Measurements from ENCODE around the gene MYL9. TPM values are rescaled to one million over a fixed set of nuclear protein-coding genes. Genes with fewer than 3 reads are reported as not detected.

Gene MYL9
- total and polyA plus RNA-seq, 10 of the 15 experiments (the other 5 are each of a cell fraction or from before 2014, with no cell fraction given), result 0.28 to 1.7 (median 0.63) TPM; not detected in 3

DNA sequence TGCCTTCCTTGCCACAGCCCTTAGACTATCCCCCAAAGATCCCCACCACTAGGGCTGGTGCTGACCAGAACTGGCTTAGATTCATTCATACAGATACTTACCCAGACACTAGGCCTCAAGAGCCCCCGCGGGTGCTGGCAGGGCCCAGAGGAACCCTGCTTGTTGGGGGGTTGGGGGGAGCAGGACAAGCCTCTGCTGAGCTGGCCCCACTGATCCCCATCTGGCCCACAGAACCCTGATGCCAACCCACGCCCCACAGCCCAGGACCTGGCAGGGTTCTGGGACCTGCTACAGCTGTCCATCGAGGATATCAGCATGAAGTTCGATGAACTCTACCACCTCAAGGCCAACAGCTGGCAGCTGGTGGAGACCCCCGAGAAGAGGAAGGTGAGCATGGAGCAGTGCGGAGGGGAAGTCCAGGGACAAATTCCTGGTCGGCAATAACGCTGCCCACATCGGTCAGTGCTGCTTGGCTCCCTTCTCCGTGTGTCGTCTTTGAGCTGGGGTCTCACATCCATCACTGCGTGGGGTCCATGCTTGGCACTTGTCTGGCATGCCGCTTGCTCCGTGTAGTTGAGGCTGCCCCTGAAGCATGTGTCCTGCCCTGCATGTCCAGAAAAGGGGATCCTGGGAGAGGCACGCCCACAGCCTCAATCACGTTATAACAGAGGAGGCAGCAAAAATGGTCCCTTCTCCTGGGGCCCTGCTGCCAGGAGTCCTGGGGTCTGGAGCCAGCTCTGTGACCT is 15.5 kb upstream of the MYL9 start:
- Histone ChIP-seq H3K4me1 (ENCODE audit: control insufficient read depth, insufficient read depth, low read length) (no peaks in the 10 kb centered on the region), H3K4me3 (no peak overlapping the region), H2AFZ (ENCODE audit: control insufficient read depth, low read depth, low read length) (no peak overlapping the region), H3K4me2 (ENCODE audit: control insufficient read depth, insufficient read depth) (no peak overlapping the region), H4K20me1 (ENCODE audit: control insufficient read depth, insufficient read depth) (no peaks in the 10 kb centered on the region), H3K36me3 (ENCODE audit: control insufficient read depth in 2 of 2, insufficient read depth in 2 of 2, low read length in 1 of 2) (peaks cover 9 to 13% of the 10 kb centered on the region in 2 experiments; a peak in 3 of 4 replicates), H3K9ac (ENCODE audit: control insufficient read depth, insufficient read depth, low read length) (no peak overlapping the region), H3K27me3 (replicated peaks in 1 of 2; ENCODE audit: control insufficient read depth in 2 of 2, insufficient read depth in 2 of 2, low read length in 1 of 2) (no peaks in the 10 kb centered on the region), H3K27ac (ENCODE audit: control insufficient read depth, insufficient read depth) (no peak overlapping the region), H3K79me2 (ENCODE audit: control insufficient read depth, insufficient read depth, low read length) (no peaks in the 10 kb centered on the region), H3K9me3 (replicated peaks; ENCODE audit: control insufficient read depth, insufficient read depth, low read length) (no peaks in the 10 kb centered on the region)
- SMC1A ChIA-PET (ENCODE audit: uncharacterized antibody, unreplicated experiment), result no interaction called here
- BruUV-seq (replicated peaks), result no TSS peak
- DNase-seq (ENCODE audit: low read depth, low spot score) (no peak), FAIRE-seq (no peak), ATAC-seq (no peak)
- CTCF ChIA-PET, result no interaction called here
- POLR2A ChIA-PET, result interaction anchor here (0.9 kb wide), 1 partner anchor 12 kb away, joined by 6 read pairs; no protein-coding TSS in a partner anchor
- TF ChIP-seq HDGF (IDR thresholded peaks at IDR 0.05), result no peak
- TF ChIP-seq SIX5 (IDR thresholded peaks at IDR 0.05; ENCODE audit: low read depth, low read length, severe bottlenecking), result no peak
- no peak for TF ChIP-seq IKZF2 (IDR thresholded peaks at IDR 0.05)
- no peak for TF ChIP-seq CUX1 (IDR thresholded peaks at IDR 0.05; ENCODE audit: insufficient replicate concordance, low read depth, low read length)
- no peak for TF ChIP-seq NR2C2 (IDR thresholded peaks at IDR 0.05; ENCODE audit: borderline replicate concordance, control insufficient read depth, insufficient read length, low read depth)
- TF ChIP-seq ZBTB33 (IDR thresholded peaks at IDR 0.05), result no peak
- no peak for TF ChIP-seq ZBTB40 (IDR thresholded peaks at IDR 0.05; ENCODE audit: borderline replicate concordance)
- no peak for TF ChIP-seq MEF2A (IDR thresholded peaks at IDR 0.05; ENCODE audit: insufficient read depth, low read depth, low read length)
- in situ Hi-C loops (cut with MboI), result no loop called here
- 91% methylated on average over 17 of the region's 17 CpGs for WGBS (ENCODE audit: insufficient coverage, insufficient replicate concordance, low lambda C conversion rate, missing lambda C conversion rate)
- intact Hi-C loops (cut with micrococcal nuclease; ENCODE audit: unreplicated experiment), result no loop called here
- RAD21 ChIA-PET (ENCODE audit: unreplicated experiment), result no interaction called here

All from GM12878 (cell line).